Skeletal muscle cell (primary cell): ENCODE measurements around the gene B4GALT1.

Source experiments
- DNase-seq: peaks from one replicate; pipeline ENCODE4 v3.0.0-alpha.2; 2010; ENCODE audit warnings: low read depth
- H3K4me3 ChIP-seq: 2 replicates; pipeline ENCODE4 v1.5.1; 2011; ENCODE audit warnings: low read depth, mild to moderate bottlenecking, control low read depth, low read length, moderate library complexity

Gene B4GALT1

DNA sequence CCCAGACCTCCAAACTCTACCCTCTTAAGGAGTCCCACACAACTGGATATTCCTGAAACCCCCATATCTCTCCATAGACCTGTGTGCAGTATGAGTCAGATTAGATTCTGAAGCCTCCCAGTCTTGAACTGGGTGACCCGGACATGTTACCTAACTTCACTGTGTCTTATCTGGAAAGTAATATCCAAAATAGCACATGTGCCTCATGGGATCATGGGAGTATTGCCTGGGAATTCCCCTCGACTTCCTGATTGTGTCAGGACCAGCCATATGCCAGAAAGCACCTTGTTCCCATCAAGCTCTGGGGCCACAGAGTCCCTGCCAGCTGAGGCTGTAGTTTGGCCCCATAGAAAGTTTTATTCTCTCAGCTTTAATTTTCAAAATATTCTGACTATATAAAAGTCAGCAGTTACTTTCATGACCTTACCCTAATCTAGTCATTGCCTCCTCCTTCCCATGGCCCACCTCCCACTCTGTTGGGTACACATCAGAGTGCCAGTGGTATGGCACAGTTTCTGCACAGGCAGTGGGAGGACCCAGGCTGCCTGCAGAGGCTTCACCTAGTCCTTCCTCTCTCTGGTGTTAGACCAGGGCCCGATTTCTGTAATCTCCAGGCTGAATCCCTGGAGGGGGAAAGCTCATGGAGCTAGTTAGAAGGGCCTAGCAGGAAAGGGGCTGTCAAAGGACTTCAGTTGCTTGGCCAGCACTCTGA, 19.5 kb upstream of the B4GALT1 start:
- no peak for DNase-seq
- H3K4me3 ChIP-seq: no peak overlapping the region

DNA sequence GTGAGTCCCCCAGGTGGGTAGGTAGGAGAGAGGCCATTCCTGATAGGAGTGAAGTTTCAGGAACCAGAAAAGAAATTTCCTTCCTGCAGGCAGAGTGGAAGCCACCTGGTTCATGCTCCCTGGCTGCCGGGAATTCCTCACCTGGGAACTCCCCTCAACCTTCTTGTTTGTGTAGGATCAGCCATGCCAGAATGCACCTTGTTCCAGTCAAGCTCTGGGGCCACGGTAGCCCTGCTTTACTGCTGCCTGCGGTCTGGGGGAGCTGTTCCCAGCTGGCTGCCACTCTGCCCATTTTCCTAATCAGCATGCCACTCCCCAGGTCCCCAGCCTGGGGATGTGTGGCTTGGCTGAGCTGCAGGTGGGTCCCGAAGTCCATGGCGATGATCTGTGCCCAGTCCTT, 18.7 kb upstream of the B4GALT1 start:
- DNase-seq: no peak
- no peak overlapping the region for H3K4me3 ChIP-seq

DNA sequence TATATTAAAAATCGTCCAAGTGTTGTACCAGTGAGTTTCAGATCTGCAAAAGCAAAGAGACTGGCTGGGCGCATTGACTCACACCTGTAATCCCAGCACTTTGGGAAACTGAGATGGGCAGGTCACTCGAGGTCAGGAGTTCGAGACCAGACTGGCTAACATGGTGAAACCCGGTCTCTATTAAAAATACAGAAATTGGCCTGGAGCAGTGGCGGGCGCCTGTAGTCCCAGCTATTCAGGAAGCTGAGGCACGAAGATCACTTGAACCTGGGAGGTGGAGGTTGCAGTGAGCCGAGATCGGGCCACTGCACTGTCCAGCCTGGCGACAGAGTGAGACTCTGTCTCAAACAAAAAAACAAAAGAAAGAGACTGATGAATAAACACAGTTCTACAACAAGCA, 18.3 kb upstream of the B4GALT1 start:
- H3K4me3 ChIP-seq: no peak overlapping the region
- DNase-seq: no peak

DNA sequence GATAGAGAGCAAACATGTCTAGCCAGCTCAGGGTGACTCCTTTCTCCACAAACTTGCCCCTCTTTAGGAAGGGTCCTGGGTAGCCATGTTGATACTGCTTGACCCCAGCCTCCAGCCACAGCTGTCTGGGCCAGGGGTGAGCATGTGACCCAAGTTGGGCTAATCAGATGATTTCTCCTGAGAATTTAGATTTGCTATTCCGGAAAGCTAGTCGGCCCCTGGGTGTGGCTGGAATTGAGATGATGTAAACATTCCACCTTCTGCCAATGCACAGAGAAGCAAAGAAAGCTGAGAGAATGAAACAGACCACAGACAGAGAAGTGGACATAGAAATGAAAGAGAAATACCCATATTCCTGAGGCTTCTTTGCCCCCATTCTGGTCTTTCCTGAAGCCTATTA, 17.8 kb upstream of the B4GALT1 start:
- DNase-seq: no peak
- no peak overlapping the region for H3K4me3 ChIP-seq

DNA sequence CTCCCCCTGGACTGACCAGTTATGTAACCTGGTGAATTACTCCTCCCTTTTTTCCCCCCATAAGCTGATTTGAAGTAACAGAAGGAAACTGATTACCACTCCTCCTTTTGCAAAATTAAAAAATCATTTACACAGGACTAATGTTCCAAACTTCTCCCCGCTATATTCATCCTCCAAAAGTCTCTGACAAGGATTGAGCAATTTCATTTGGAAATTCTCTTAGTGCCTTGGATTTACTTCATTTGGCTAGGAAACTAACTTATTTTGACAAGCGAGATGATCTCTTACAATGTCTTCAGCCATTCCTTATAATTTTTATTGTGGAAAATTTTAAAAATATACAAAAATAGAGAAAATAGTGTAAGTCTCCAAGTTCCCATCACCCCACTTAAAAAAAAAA, 15.4 kb upstream of the B4GALT1 start:
- no peak for DNase-seq
- H3K4me3 ChIP-seq: no peak overlapping the region

DNA sequence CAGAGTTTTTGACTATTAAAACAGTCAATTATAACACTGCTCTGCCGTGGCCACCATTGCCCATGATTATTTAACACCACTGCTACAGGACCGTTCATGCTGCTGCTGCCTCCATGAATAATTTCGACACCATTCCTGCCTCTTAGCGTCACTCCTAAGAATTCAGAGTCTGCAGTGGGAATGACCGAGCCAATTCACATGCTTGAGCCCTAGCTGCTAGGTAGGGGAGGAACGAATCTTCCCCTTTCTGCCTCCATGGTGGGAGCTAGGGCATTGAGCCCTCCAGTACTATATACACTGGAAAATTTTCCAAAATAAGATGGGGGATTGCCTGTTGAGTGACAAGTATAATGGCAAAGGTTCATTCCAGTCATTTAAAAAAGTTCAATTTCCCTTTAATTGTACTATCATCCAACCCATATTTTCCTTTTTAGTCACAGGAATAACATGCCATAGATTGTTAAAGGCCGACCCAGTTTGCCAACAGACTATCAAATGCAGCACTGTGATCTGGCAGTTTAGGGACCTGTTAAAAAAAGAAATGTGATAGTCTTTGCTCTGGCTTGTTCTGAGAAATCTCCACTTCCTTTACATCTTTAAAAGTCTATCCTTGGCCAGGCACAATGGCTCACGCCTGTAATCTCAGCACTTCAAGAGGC, 13.5 kb upstream of the B4GALT1 start:
- DNase-seq: no peak
- H3K4me3 ChIP-seq: no peak overlapping the region

DNA sequence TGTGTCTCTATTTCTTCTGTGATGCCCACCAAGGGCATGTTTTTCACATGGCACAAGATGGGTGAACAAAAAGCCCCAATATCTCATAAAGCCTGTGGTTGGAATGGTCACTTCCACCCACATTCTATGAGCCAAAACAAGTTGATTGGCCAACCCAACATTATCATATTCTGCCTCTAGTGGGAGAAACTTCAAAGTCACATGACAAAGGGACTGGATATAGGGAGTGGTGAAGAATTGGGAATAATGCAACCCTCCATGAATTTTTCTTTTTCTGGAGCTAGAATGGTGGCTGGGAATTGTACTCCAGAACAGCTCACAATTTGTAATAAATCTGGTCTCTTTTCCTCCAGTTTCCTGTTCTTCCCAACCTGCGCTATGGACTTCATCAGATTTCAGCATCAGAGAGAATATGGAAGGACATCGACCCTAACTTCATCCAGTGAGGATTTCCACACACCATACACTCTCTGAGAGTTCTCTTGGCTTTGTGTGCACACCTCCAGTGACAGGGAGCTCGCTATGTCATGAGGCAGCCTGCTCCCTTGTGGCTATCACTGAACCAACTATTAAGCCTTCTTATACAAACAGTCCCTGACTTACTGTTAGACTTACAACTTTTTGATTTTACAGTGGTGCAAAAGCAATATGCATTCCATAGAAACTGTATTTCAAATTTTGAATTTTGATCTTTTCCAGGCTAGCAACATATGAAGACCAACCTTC, 12.0 kb upstream of the B4GALT1 start:
- no peak overlapping the region for H3K4me3 ChIP-seq
- no peak for DNase-seq

DNA sequence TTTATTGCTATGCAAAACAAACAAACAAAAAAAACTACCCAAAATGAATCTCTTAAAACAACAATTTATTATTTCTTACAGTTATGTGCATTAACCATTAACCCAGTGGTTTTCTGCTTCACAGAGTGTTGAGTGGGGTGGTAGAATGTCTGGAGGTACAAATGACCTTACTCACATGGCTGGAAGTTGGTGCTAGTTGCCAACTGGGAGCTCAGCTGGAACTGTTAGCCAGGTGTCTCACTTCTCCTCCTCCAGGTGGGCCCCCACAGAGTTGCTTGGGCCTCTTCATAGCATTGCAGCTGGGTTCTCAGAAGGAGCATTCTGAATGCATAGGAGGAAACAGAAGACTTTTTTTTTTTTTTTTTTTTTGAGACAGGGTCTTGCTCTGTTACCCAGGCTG, 10.5 kb upstream of the B4GALT1 start:
- H3K4me3 ChIP-seq: no peak overlapping the region
- no peak for DNase-seq

DNA sequence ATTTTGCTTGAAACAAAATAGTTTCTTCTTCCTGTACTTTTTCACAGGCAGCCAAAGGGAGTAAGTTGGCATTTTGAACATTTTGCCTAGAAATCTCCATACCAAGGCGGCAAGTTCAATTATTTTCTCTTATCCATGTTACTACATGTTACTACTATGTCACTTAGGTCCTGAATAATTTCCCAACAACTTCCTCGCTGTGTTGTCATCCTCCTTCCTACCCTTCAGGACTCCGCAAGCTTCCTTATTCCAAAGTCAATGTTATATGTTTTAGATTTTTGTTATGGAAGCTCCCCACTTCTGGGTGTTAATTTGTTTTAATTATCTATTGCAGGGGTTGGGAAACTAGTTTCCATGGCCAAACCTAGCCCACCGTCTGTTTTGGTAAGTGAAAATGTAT, 9.9 kb upstream of the B4GALT1 start:
- DNase-seq: no peak
- no peak overlapping the region for H3K4me3 ChIP-seq

DNA sequence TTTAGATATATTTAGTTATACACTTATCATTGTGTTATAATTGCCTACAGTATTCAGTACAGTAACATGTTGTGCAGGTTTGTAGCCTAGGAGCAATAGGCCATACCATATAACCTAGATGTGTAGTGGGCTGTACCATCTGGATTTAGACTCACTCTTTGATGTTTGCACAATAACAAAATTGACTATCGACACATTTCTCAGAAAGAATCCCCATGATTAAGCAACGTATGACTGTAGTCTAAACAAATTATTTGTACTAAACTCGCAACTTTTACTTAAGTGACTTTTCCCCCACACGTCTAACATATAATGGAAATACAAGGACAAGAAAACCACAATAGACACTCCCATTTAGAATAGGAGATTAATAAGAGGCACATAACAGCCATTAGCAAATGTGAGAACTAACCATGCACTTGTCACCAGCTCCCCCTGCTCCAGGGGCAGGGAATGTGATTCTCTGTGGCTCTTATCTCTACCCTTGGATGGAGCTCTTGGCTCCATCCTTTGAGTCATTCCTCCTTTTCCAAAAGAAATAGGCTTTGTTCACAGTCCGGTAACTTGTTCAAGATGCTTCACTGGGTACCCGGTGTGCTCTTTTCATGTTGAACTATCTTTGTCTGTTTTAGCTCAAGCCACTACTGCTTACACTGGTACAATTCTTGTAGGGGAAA, 8.7 kb upstream of the B4GALT1 start:
- no peak overlapping the region for H3K4me3 ChIP-seq
- no peak for DNase-seq

DNA sequence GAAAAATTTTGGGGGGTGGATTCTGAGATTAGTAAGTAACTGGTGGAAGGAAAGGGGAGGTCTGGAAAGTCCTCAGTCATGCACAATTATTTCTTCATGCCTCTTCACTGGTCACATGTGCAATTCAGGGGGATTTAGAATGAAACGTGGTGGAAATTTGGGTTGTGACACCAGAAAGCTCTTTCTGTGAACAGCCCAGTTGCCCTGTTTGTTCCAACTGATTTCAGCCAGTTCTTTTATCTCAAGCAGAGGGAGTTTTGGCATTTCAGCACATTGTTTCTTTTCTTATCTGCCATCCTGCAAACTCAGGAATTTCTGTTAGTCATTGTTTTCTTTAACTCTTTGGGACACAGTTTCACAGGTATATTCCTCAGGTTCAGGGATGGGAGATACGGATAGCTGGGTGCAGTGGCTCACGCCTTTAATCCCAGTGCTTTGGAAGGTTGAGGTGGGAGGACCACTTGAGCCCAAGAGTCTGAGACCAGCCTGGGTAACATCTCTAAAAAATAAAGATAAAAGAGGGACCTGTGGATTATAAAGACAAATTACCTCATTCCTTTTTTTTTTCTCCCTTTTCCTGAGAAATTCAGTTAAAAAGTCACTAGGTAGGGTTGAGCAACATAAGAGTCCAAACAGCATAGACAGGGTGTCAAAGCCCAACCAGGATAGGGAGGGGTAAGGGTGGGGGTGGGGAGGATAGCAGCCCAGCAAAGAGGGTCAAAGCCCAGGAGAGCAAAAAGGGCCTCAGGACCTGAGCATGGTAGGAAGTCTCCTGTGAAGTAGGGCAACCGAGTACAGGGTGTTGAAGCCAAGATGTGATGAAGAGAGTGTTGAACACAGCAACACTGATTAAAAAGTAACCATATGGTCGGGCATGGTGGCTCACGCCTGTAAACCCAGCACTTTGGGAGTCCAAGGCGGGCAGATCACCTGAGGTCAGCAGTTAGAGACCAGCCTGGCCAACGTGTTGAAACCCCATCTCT, 5.4 kb upstream of the B4GALT1 start:
- DNase-seq: no peak
- no peak overlapping the region for H3K4me3 ChIP-seq

DNA sequence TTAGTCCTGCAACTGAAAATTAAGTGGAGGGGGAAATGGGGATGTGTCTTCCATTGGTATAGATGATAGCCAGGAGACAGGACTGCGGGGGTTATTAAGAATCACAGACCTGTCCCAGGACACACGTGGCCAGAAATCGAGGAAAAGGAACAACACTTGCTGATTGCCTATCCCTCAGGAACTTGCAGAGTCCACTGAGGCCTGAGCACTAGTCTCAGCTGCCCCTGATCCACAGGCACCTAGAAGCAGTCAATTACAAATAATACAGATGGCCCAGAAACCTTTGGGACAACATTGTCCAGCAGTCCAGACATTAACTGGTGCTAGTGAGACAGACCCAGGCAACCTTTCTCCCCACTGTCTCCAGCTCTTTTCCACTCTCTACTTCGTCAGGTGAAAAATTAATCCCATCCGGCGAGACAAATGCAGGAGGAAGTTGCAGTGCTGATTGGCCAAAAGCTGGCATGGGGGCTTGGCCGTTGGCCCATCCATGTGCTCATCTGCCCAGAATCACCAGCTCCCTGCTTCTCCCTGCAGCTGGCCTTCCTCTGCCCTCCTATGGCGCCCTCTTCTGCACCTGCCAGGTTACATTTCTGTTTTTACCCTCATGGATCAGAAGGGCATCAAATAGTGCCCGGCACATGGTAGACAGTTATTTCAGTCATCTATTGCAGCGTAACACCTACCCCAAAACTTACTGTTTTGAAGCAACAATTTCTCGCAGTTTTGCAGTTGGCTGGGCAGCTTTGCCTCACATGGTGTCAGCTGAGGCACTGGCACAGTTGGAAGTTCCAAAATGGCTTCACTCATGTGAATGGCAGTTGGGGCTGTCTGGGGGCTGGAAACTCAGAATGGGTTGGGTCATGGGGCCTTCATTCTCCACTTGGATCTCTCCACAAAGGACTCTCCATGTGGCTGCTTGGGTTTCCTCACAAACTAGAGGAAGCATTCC, 3.6 kb upstream of the B4GALT1 start:
- no peak overlapping the region for H3K4me3 ChIP-seq
- no peak for DNase-seq

DNA sequence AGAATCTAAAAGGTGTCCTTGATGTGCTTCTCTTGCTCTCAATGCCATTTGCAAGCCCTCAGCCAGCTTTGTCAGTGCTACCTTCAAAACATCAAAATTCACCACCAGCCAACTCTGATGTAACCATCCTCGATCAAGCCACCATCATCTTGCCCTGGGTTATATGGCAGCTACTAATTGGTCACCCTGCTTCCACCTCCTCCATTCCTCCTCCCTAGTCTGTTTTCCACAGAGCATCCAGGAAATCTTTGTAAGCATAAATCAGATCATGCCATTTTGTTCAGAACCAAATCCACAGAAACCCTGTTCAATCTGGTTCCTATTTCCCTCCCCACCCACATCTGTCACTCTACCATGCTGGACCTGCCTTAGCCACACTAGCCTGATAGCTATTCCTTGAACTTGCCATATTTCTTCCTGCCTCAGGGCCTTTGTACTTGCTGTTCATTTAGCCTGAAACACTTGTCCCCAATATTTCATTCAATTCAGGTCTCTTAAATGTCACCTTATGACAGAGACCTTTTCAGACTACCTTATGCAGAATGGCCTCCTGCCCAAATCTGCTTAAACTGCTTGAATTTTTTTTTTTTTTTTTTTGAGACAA, 1.9 kb upstream of the B4GALT1 start:
- no peak overlapping the region for H3K4me3 ChIP-seq
- no peak for DNase-seq

DNA sequence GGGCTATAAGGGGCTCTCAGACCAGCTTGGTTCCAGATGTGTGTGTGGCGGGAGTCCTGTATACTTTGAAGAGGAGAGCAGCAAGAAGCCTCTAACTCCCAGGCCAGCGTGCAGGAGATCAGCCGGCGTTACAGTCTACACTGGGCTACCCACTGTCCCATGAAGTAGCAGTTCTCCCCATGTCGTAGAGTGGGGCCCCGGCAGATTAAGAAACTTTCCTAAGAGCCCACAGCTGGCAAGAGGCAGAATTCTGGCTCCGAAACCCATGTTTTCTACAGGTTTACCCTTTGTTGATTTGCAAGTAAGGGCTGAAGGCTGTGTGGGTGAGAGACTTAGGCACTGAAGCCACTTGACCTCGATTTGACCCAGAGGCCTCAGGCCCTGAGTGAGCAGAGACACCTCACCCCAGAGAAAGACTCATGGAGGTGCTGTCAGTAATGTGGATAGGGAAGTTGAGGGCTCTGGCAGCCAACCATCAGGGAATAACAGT, 881 bp upstream of the B4GALT1 start:
- peak overlapping the region; percentile 54 for H3K4me3 ChIP-seq
- DNase-seq: no peak

DNA sequence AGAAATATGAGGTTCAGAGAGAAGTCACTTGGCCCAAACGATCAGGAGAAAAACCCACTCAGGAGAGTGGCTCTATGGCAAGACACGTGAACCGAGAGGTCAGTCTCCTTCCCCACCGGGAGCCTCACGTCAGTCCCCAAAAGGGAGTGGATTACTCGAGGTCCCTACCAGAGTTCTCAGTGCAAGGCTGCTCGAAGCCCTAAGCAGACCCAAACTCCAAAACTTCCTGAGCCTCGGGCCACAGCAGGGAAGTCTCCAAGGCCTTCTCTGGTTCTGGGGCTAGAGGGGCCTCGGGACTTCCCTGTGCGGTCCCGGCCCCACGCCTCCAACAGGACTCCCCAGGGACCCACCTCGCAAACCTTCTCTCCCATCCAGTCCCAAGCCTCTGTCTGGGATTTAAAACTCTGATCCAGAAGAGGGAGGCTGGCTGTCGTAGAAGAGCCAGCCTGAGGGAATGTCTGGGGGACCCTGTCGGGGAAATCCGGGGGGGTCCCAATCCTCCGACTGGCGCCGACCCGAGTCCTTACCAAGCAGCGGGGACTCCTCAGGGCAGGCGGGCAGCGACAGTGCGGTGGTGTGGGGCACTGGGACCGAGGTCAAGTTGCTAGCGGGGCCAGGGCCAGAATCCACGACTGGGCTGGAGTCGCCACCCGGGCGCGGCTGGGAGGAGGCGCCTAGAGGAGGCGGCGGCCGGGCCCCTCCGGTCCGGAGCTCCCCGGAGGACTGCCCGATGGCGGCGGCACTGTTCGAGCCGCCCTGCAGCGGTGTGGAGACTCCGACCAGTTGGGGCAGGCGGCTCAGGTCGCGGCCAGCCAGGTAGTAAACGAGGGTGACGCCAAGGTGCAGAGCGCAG, 679 bp downstream of the B4GALT1 start:
- DNase-seq: no peak
- peak overlapping the region; percentile 98 for H3K4me3 ChIP-seq

DNA sequence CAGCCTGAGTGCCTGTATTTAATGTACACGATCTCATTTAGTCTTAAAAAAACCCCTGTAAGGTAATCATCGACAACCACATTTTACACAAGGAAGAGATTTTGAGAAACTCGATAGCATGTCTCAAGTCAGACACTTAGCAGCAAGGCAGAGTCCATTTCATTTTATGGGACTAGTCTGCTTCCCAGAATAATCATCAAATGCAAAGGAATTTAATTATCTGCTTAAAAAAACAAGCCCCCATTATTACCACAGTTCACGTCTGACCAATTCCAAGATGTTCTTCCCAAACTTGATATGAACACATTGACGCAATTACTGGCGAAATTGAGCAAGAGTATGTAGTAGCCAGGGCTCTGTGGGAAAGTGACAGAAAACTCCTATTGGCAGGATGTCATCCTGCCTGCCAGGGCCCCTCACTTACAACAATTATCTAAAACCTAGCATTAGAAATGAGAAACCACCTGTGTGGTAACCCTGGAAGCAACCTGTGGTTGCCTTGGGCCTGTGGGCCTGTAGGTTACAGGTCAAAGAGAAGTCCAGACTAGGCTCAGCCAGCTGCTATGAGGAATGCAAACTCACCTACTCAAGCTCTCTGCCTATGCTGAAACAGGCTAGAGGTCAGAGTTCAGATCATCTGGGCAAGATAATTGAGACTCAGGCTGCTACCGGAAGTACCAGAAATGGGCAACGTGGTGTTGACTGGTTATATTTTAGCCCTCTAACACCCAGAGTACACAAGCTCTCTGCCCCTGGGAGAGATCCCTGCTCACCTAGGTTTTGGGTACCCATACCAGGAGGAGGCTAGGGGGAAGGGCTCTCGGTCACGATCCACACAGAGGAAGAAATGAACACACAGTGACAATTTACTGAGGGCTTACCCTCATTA, 1.6 kb downstream of the B4GALT1 start:
- peak overlapping the region; percentile 98 for H3K4me3 ChIP-seq
- peak; percentile 88 for DNase-seq
